Thyroid gland (tissue), 4 donors: Measurements from ENCODE around the gene MTMR8.

Experiments used
- CTCF ChIP-seq, 6 experiments: fragments of 200-600 bp in 3 of 6; fragments of 450-650 bp in 3 of 6; sonication (generic) in 3 of 6; IDR thresholded peaks; one replicate each; pipeline ENCODE4 v1.5.1; 2016 to 2019; ENCODE audit warnings: antibody characterized with exemption in 6 of 6, mild to moderate bottlenecking in 2 of 6, inconsistent platforms in 1 of 6, moderate library complexity in 1 of 6
- POLR2A ChIP-seq, 2 donors: fragments of 450-650 bp; IDR thresholded peaks; one replicate each; pipeline ENCODE4 v1.6.1; 2017; ENCODE audit warnings: antibody characterized with exemption in 2 of 2, mild to moderate bottlenecking in 2 of 2, moderate library complexity in 1 of 2

DNA sequence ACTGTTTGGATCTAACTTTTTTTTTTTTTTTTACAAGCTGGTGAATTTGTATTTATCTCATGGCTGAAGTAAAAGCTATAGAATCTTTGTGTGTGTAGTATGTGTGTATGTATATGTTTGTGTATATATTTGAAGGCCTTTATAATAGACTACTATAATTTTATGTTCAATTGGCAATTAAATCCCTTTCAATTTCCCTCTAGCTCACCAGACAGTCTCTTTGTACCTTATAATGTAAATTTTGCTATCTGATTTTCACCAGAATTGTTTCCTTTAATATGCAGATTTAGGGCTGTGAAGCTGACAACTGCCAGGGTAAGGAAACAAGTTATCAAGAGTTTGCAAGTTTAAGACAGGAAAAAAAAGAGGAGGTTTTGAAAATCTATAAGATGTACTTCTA is 33.1 kb upstream of the MTMR8 start:
- TF ChIP-seq CTCF (IDR thresholded peaks at IDR 0.05) = no peak
- TF ChIP-seq POLR2A (IDR thresholded peaks at IDR 0.05) = no peak
